GM21528 (cell line): ENCODE results near the gene RAD54L.
A peak's percentile ranks its signal among the peaks of the same experiment; 100 is the strongest.

Source experiments
- ATAC-seq: cut with Tn5 transposase; IDR thresholded peaks from one replicate; pipeline ENCODE4 v1.9.1; 2021; ENCODE audit warnings: mild to moderate bottlenecking, moderate library complexity; ENCODE audit not compliant: unreplicated experiment, low FRiP score

Gene RAD54L

GRCh38 chr1:46284597-46285564, 37.3 kb downstream of the RAD54L start:
- ATAC-seq = no peak

- ATAC-seq = no peak
Measured at GRCh38 chr1:46285730-46286477, 38.3 kb downstream of the RAD54L start.

GRCh38 chr1:46288485-46289133, 41.0 kb downstream of the RAD54L start:
- no peak for ATAC-seq

- ATAC-seq = no peak
Measured at GRCh38 chr1:46289134-46289494, 41.6 kb downstream of the RAD54L start.

GRCh38 chr1:46289976-46290375, 42.4 kb downstream of the RAD54L start:
- ATAC-seq = no peak

- no peak for ATAC-seq
Measured at GRCh38 chr1:46295306-46295705, 47.7 kb downstream of the RAD54L start.

- no peak for ATAC-seq
Measured at GRCh38 chr1:46298387-46298786, 50.8 kb downstream of the RAD54L start.

- no peak for ATAC-seq
Measured at GRCh38 chr1:46300673-46301405, 53.3 kb downstream of the RAD54L start.

GRCh38 chr1:46301406-46301807, 53.8 kb downstream of the RAD54L start:
- no peak for ATAC-seq

GRCh38 chr1:46301808-46302640, 54.5 kb downstream of the RAD54L start:
- ATAC-seq = peak; percentile 27

- ATAC-seq = peak; percentile 12
Measured at GRCh38 chr1:46302641-46303037, 55.1 kb downstream of the RAD54L start.

- ATAC-seq = peak; percentile 82
Measured at GRCh38 chr1:46303038-46303871, 55.7 kb downstream of the RAD54L start, which contains the start of the genes LRRC41 and UQCRH. TSS of gene LRRC41 (minus strand) at chr1:46303616. CDS start at chr1:46303322, 294 bp downstream. TSS of gene UQCRH (plus strand) at chr1:46303698. CDS start at chr1:46303767, 69 bp downstream.

GRCh38 chr1:46303872-46304326, 56.3 kb downstream of the RAD54L start:
- no peak for ATAC-seq

- no peak for ATAC-seq
Measured at GRCh38 chr1:46306159-46306530, 58.6 kb downstream of the RAD54L start.

GRCh38 chr1:46309401-46310159, 62.0 kb downstream of the RAD54L start:
- ATAC-seq = no peak

- ATAC-seq = no peak
Measured at GRCh38 chr1:46310321-46310720, 62.8 kb downstream of the RAD54L start.

GRCh38 chr1:46315669-46316403, 68.3 kb downstream of the RAD54L start:
- ATAC-seq = no peak
